ENCODE results near the gene LRRC27. TPM values are rescaled to one million over a fixed set of nuclear protein-coding genes. Genes with fewer than 3 reads are reported as not detected.
"Not testable (repeated sequence)": the region's sequence is repeated elsewhere in the genome, so short reads cannot be mapped to it uniquely, and the experiment has no call there.

LRRC27 gene
- total and polyA plus RNA-seq, 2 donors (not counting 1 experiment from before 2014, with no cell fraction given) = 23.6 to 25.6 TPM

GRCh38 chr10:132337854-132338253, 5.9 kb downstream of the LRRC27 start:
- DNase-seq; H2AFZ ChIP-seq (ENCODE audit: insufficient read depth, low read depth, low read length, poor library complexity, severe bottlenecking); H3K9ac ChIP-seq (ENCODE audit: low read length); H3K27me3 ChIP-seq (replicated peaks in 1 of 4; ENCODE audit: control extremely low read depth in 1 of 4, control insufficient read depth in 3 of 4, insufficient read depth in 4 of 4, low read length in 3 of 4); H3K4me3 ChIP-seq (ENCODE audit: control extremely low read depth in 1 of 5, extremely low read depth in 1 of 5, insufficient read depth in 1 of 5, low read depth in 2 of 5, low read length in 4 of 5); intact Hi-C loops (cut with micrococcal nuclease); H3K4me3 Mint-ChIP-seq; H3K27ac Mint-ChIP-seq; H3K27ac ChIP-seq (ENCODE audit: low read length in 2 of 2); H4K20me1 ChIP-seq (ENCODE audit: control insufficient read depth, insufficient read depth, low read length, poor library complexity, severe bottlenecking); H3K9me3 Mint-ChIP-seq (ENCODE audit: insufficient read depth); H3K4me2 ChIP-seq (replicated peaks; ENCODE audit: low read depth, low read length, poor library complexity, severe bottlenecking); H3K27me3 Mint-ChIP-seq; H3K79me2 ChIP-seq (ENCODE audit: control insufficient read depth, insufficient read depth, low read length); H3K36me3 ChIP-seq (replicated peaks in 1 of 2; ENCODE audit: control extremely low read depth in 1 of 2, control insufficient read depth in 1 of 2, extremely low read depth in 1 of 2, insufficient read depth in 2 of 2, low read length in 1 of 2); ATAC-seq (ENCODE audit: low read depth): not testable (repeated sequence)
- Histone ChIP-seq H3K9me3 (ENCODE audit: control extremely low read depth in 1 of 3, control insufficient read depth in 2 of 3, insufficient read depth in 1 of 3, low read length in 2 of 3) (peaks cover 0 to 12% (median 0%) of the 10 kb centered on the region in 3 donors), H3K4me1 (ENCODE audit: control insufficient read depth in 2 of 2, insufficient read depth in 2 of 2, low read length in 2 of 2) (peaks cover 34 to 43% of the 10 kb centered on the region in 2 donors)
- WGBS (ENCODE audit: insufficient coverage) = 94% methylated on average over 7 of the region's 7 CpGs
- ChIA-PET CTCF (interaction anchor here (1.2 to 1.6 kb wide), 3 partner anchors 11 to 22 kb away, joined by 3 read pairs; no protein-coding TSS in a partner anchor), POLR2A (interaction anchor here (0.6 to 0.7 kb wide), 2 partner anchors 30 to 114 kb away, joined by 3 to 4 read pairs; partner anchors contain the start of gene STK32C)
- H3K4me1 Mint-ChIP-seq = peaks cover 39% of the 10 kb centered on the region

GRCh38 chr10:132338876-132339275, 6.9 kb downstream of the LRRC27 start:
- peaks cover 30% of the 10 kb centered on the region for H3K4me1 Mint-ChIP-seq
- Histone ChIP-seq H2AFZ (ENCODE audit: insufficient read depth, low read depth, low read length, poor library complexity, severe bottlenecking) (no peak overlapping the region), H3K4me1 (ENCODE audit: control insufficient read depth in 2 of 2, insufficient read depth in 2 of 2, low read length in 2 of 2) (peaks cover 24 to 35% of the 10 kb centered on the region in 2 donors), H3K79me2 (ENCODE audit: control insufficient read depth, insufficient read depth, low read length) (no peaks in the 10 kb centered on the region), H3K4me3 (ENCODE audit: control extremely low read depth in 1 of 5, extremely low read depth in 1 of 5, insufficient read depth in 1 of 5, low read depth in 2 of 5, low read length in 4 of 5) (no peak overlapping the region), H3K9me3 (ENCODE audit: control extremely low read depth in 1 of 3, control insufficient read depth in 2 of 3, insufficient read depth in 1 of 3, low read length in 2 of 3) (peaks cover 0 to 12% (median 0%) of the 10 kb centered on the region in 3 donors), H3K4me2 (replicated peaks; ENCODE audit: low read depth, low read length, poor library complexity, severe bottlenecking) (no peak overlapping the region), H3K27me3 (replicated peaks in 1 of 4; ENCODE audit: control extremely low read depth in 1 of 4, control insufficient read depth in 3 of 4, insufficient read depth in 4 of 4, low read length in 3 of 4) (no peaks in the 10 kb centered on the region), H3K9ac (ENCODE audit: low read length) (no peak overlapping the region), H3K36me3 (replicated peaks in 1 of 2; ENCODE audit: control extremely low read depth in 1 of 2, control insufficient read depth in 1 of 2, extremely low read depth in 1 of 2, insufficient read depth in 2 of 2, low read length in 1 of 2) (peaks cover 0 to 2% of the 10 kb centered on the region in 2 experiments), H4K20me1 (ENCODE audit: control insufficient read depth, insufficient read depth, low read length, poor library complexity, severe bottlenecking) (no peaks in the 10 kb centered on the region), H3K27ac (ENCODE audit: low read length in 2 of 2) (no peak overlapping the region)
- CTCF ChIA-PET = interaction anchor here (0.8 to 1.2 kb wide), 2 partner anchors 11 to 21 kb away, joined by 3 read pairs; no protein-coding TSS in a partner anchor
- intact Hi-C loops (cut with micrococcal nuclease) = no loop called here
- DNase-seq (no peak), ATAC-seq (ENCODE audit: low read depth) (no peak)
- no peak overlapping the region for H3K4me3 Mint-ChIP-seq
- POLR2A ChIA-PET = no interaction called here
- no peaks in the 10 kb centered on the region for H3K27me3 Mint-ChIP-seq
- TF ChIP-seq EZH2 (IDR thresholded peaks at IDR 0.05; ENCODE audit: borderline replicate concordance, insufficient read depth, low read depth, low read length, poor library complexity, severe bottlenecking) (no peak), CTCF (IDR thresholded peaks at IDR 0.05) (no peak)
- no peaks in the 10 kb centered on the region for H3K9me3 Mint-ChIP-seq (ENCODE audit: insufficient read depth)
- no peak overlapping the region for H3K27ac Mint-ChIP-seq
- WGBS (ENCODE audit: insufficient coverage) = 96% methylated on average over 10 of the region's 10 CpGs
